Measurements from ENCODE around the gene HBD.

The HBD gene

DNA sequence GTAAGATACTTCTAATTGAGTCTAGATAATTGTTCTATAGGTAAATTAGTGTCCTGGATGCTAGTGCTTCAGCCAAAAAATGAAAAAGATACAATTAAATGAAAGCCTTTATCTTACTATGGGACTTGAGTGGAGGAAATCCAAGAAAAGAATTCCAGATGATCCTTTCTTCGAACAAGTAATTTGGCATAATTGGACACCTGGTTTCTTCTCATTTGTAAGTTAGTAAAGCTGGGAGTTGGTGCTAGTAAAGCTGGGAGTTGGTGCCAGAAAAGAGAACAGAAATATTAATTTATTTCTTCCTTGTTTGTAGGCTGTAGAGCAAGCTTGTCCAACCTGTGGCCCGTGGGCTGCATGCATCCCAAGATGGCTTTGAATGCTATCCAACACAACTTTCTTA lies 46.1 kb downstream of the HBD start:
- Histone ChIP-seq H3K9me3 (ENCODE audit: control insufficient read depth, insufficient read depth, low read depth, low read length) (no peaks in the 10 kb centered on the region), H3K4me1 (ENCODE audit: control insufficient read depth, insufficient read depth, low read length) (no peaks in the 10 kb centered on the region), H3K27ac (ENCODE audit: extremely low read depth, low read depth, low read length) (no peak overlapping the region), H3K36me3 (ENCODE audit: control insufficient read depth in 2 of 2, insufficient read depth in 1 of 2, low read length in 2 of 2) (no peaks in the 10 kb centered on the region), H3K4me3 (ENCODE audit: low read depth, low read length) (no peak overlapping the region)
- POLR2A ChIA-PET = no interaction called here
- TF ChIP-seq, protein P1, sequence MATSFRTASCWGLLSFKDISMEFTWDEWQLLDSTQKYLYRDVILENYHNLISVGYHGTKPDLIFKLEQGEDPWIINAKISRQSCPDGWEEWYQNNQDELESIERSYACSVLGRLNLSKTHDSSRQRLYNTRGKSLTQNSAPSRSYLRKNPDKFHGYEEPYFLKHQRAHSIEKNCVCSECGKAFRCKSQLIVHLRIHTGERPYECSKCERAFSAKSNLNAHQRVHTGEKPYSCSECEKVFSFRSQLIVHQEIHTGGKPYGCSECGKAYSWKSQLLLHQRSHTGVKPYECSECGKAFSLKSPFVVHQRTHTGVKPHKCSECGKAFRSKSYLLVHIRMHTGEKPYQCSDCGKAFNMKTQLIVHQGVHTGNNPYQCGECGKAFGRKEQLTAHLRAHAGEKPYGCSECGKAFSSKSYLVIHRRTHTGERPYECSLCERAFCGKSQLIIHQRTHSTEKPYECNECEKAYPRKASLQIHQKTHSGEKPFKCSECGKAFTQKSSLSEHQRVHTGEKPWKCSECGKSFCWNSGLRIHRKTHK (tag by site-specific recombination; IDR thresholded peaks at IDR 0.05) = no peak
- TF ChIP-seq ZEB2 (tag by site-specific recombination; IDR thresholded peaks at IDR 0.05) (no peak), ZNF169 (tag by site-specific recombination; IDR thresholded peaks at IDR 0.05) (no peak)
- CTCF ChIA-PET = interaction anchor here (0.6 kb wide), 1 partner anchor 184 kb away, joined by 3 read pairs; no protein-coding TSS in a partner anchor

Data from HEK293 (cell line).